NCI-H1694 treated with DMSO at 0.1 percent for 48 hours (cell line): ENCODE data around the gene DGCR8.

Source experiments
- DNase-seq: peaks from one replicate; lab custom pipeline; 2025; lab: John Stamatoyannopoulos, UW

Gene DGCR8

DNA sequence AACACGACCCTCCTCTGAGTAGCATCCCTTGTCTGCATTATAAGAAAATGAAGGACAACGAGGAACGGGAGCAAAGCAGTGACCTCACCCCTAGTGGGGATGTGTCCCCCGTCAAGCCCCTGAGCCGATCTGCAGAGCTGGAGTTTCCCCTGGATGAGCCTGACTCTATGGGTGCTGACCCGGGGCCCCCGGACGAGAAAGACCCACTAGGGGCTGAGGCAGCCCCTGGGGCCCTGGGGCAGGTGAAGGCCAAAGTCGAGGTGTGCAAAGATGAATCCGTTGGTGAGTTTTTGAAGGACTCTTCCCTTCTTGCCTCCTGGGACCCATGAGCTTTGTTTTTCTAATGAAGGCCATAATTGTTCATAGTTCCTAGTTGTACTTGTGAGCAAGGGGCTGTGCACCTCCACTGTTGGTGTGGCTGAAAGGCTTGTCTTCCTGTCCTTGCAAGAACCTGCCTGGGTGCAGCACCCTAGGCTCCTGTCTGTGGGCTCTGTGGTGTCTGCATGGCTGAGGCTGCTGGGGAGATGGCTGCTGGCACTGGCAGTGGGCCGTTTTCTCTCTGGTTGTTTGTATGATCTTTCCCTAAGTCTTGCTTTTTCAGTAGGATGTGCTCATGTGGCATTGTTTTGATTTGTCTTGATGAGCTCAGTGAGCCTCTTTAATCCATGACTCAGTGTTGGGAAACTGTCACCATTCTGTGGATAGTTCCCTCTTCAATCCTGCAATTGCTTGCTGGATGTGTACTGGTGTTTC is 10.1 kb downstream of the DGCR8 start:
- DNase-seq = no peak

DNA sequence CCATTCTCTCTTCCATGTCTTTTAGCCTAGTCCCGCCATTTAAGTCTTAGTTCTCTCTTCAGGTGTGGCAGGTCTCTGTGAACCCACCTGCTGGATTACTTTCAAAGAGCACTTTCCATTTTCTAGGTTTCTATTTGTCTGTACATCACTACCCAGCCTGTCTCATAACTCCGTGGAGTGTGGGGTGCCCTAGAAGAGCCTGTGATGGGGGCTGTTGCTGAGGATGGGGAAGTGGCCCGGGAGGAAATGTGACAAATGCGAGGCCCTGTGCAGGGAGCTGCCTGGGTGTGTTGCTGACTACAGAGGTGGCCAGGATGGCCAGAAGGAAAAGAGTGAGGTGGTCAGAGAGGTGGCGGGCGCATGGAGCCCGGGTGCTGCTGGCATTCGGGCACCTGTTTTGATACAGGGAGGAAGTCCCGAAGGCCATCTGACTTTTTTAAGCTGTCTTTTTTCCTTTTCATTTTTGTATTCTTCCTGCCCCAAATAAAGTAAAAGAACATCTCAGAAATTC is 10.7 kb downstream of the DGCR8 start:
- no peak for DNase-seq

- no peak for DNase-seq
Observed at GRCh38 chr22:20091690-20092476, 11.8 kb downstream of the DGCR8 start.

DNA sequence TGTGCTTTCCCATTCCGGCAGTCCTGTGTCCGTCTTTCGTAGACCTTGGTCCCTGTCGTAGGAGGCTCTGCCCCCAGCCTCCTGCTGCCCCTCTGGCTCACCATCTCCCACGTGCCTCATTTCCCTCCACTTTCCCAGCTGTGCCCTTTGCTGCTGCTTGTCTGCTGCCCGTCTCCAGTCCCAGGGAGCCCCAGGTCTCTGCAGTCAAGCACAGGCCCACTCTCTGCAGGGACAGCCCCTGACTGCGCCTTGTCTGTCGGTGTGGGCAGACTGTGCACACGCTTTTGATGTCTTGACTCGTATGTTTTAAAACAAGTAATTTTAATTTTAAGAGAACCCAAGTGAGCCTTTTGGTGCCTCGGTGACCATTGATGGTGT is 12.4 kb downstream of the DGCR8 start:
- no peak for DNase-seq

DNA sequence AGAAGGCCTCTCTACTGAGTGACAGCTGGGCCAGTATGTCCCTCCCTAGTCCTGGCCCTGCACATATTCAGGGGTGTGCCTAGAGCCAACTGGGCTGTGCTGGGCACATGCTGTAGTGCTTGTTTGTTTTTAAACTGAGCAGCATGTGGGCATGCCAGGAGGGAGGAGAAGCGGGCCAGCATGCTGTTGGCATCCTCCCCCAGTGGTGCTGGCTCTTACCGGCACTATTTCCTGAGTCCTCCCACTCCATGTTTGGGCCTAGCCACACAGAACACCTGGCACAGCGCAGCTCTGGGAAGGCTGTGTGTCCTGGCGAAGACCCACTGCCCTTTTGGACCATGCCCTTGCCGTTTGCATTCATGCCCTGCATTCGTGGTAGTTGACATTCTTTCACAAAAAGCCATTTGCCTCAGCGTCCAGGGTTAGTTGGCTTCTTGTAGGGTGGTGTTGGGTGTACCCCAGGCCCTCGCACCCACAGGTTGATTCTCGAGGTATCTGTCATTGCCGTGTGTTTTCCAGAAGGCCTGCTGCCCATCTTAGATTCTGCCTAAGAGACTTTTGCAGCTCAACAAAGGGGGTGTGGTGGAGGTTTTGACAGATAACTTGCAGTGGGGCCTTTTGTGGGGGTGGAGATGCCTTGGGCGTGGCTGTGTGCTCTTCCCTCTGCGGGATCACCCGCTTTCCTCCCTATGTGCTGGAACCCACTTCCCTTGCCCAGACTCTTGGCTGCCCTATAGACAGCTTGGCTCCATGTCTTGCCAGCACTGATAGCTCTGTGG is 13.6 kb downstream of the DGCR8 start:
- no peak for DNase-seq

- DNase-seq = no peak
Observed at GRCh38 chr22:20094197-20094807, 14.3 kb downstream of the DGCR8 start.

GRCh38 chr22:20095521-20095920 is 15.5 kb downstream of the DGCR8 start:
- DNase-seq = no peak

GRCh38 chr22:20096574-20097420 is 16.8 kb downstream of the DGCR8 start:
- DNase-seq = no peak

GRCh38 chr22:20099099-20099711 is 19.2 kb downstream of the DGCR8 start:
- DNase-seq = no peak

- DNase-seq = no peak
Observed at GRCh38 chr22:20101638-20102037, 21.6 kb downstream of the DGCR8 start.

- DNase-seq = no peak
Observed at GRCh38 chr22:20102203-20102780, 22.3 kb downstream of the DGCR8 start.

DNA sequence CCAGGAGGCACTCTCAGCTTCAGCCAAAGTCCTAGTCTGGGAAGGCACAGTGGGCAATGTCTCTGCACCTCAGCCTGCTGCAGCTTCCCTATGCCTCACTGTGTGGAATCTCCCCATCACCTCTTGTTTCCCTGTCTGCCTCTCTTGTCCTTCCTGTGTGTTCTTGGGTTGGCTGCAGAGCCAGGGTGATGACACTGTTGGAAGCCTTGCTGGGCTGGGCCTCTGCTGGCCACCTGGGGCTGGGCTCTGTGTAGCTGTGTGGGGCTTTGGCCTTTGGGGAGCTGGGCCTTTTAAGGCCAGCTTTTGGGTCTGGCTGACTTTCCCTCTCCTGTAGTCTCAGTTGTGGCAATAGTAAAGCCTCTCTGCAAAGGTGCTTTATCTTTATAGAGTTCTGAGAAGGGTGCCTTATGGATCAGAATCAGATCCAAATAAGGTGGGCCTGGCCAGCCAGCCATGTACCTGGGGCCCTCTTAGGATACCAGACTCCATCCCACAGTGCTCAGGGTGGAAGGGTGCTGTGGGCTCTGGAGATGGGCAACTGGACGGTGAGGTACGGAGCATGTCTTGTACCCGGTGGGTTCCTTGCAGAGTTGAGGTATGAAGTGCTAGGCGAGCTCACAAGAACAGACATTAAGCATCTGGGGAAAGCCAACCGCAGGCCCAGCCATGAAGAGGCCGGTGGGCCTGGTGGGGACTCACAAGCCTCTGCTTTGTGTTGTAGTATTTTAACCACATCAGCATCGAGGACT is 25.6 kb downstream of the DGCR8 start:
- no peak for DNase-seq

GRCh38 chr22:20106205-20106848 is 26.3 kb downstream of the DGCR8 start:
- DNase-seq = no peak

DNA sequence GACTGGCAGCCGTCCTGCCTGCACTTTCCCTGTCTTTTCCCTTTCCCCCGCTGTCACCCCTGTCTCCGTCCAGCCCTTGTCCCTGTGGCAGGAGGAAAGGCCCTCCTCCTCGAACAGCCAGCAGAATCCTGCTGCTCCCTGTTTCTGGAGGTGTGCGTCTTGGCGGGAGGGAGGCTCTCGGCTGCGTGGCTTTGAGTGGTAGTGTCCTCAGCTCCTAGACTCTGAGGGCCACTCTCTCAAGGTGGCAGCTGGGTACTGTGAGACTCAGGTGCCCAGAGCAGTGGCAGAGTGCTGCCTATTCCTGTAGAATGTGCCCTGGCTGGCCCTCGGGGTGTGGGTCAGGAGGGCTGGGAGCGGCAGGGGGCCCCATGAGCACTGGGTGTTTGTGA is 26.8 kb downstream of the DGCR8 start:
- DNase-seq = no peak

DNA sequence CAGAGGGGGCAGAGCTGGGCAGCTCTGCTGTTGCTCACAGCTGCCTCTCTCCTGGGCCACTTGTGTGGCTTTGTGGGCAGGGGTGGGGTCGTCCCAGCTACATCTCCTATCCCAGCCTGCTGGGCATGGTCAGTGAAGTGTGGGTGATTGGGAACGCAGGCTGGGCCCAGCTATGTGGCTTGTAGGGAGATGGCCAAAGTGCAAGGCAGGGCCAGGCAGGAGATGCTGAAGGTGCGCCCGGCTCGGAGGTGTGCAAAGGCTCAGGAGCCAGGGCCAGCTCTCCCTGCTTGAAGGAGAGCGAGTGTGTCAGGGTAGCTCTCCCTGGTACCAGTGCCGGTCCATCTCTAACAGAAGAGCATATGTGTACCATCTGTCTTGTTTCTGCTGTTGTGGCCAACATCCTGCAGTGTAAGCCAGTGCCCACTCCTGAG is 27.4 kb downstream of the DGCR8 start:
- DNase-seq = no peak

DNA sequence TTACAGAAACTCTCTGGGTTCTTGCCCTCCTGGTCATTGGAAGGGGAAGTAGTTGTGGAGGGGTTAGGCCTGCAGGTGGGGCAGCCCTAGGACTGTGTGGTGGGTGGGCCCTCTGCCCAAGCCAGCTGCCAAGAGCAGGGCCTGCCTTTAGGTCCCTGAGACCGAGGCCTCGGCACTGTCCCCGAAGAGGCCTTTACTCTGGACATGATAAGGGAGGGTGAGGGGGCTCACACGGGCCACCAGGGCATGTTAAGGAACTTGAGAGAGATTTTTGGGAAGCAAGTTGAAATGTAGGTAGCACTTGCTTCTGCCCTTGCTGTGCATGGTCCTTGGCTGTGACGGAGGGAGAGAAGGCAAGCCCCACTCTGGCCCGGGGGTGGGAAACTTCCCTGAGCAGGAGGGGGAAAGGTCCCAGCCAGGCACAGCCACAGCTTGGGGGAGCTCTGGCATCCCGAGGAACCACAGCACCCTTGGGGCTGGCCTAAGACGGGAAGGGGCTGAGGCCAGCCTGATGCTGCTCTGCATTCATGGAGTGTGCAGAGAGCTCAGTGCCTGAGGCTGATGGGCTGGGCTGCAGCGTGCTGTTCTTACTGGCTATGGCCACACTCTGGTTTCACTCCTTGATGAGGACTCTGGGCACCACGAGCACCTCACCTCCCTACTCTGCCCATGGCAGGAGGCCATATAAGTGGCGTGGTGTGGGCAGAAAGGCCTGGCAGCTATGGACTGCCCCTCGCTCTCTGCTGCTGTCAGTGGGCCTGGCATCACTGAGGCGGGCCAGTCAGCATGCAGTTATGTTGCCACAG is 28.1 kb downstream of the DGCR8 start:
- no peak for DNase-seq

DNA sequence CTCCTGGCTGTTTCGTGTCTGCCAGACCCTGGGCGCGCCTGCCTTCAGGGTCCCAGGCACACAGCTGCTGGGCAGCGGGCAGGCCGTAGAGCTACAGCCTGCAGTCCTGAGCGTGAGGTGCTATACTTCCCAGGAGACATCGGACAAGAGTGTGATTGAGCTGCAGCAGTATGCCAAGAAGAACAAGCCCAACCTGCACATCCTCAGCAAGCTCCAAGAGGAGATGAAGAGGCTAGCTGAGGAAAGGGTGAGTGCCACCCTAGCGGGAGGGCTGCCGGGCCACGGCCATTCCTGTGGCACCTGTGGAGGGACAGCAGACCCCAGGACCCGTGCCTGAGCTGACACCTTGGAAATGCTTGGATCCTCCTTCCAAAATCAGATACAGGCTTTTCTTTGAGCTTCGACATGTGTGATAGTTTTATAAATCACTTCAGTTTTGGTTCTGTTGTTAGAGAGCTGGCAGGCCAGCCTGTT is 28.8 kb downstream of the DGCR8 start:
- DNase-seq = no peak
